PC-3 (cell line): Measurements from ENCODE around the gene RBBP5. TPM values are rescaled to one million over a fixed set of nuclear protein-coding genes. Genes with fewer than 3 reads are reported as not detected.

Source experiments
- ATAC-seq: fragments of 200-7000 bp; cut with Tn5 transposase; 2 replicates; pipeline ENCODE4 v1.9.1; 2020; ENCODE audit warnings: mild to moderate bottlenecking, moderate library complexity
- BruUV-seq: library from RNA; stranded (reverse); fragments of 400-500 nt; replicated peaks from 2 replicates; lab custom pipeline; 2021; lab: Mats Ljungman, UMichigan
- CTCF ChIA-PET: fragments of 300-600 bp; sonication (Branson Sonifier 250); formaldehyde crosslinking; loops from one replicate; lab custom pipeline; 2022; ENCODE audit warnings: antibody characterized with exemption; lab: Charles Lee
- POLR2A ChIA-PET: fragments of 300-600 bp; sonication (Branson Sonifier 250); formaldehyde crosslinking; loops from one replicate; lab custom pipeline; 2022; ENCODE audit warnings: antibody characterized with exemption; ENCODE audit not compliant: unreplicated experiment; lab: Charles Lee
- DNase-seq: peaks from one replicate; pipeline ENCODE4 v3.0.0-alpha.2; 2015
- H2AFZ ChIP-seq: fragments of 300-600 bp; sonication (generic); 2 replicates; pipeline ENCODE4 v1.6.0; 2016; ENCODE audit warnings: antibody characterized with exemption, low read length
- H3F3A ChIP-seq: fragments of 300-600 bp; sonication (generic); one replicate; pipeline ENCODE4 v1.6.0; 2017; ENCODE audit warnings: antibody characterized with exemption, low read length, control low read depth, mild to moderate bottlenecking; ENCODE audit not compliant: unreplicated experiment
- H3K27ac ChIP-seq: fragments of 300-600 bp; sonication (generic); 2 replicates; pipeline ENCODE4 v1.5.1; 2016; ENCODE audit warnings: mild to moderate bottlenecking, low read length
- H3K27me3 ChIP-seq: fragments of 300-600 bp; sonication (generic); 2 replicates; pipeline ENCODE4 v1.6.1; 2016; ENCODE audit warnings: low read length, mixed read lengths
- H3K36me3 ChIP-seq: fragments of 300-600 bp; sonication (generic); 2 replicates; pipeline ENCODE4 v1.6.1; 2016; ENCODE audit warnings: low read depth, mixed run types, low read length, mixed read lengths
- H3K4me1 ChIP-seq: fragments of 300-600 bp; sonication (generic); 2 replicates; pipeline ENCODE4 v1.5.1; 2016; ENCODE audit warnings: low read length; ENCODE audit not compliant: insufficient read depth
- H3K4me2 ChIP-seq: fragments of 300-600 bp; sonication (generic); 2 replicates; pipeline ENCODE4 v1.6.0; 2016; ENCODE audit warnings: low read length
- H3K4me3 ChIP-seq: fragments of 300-600 bp; sonication (generic); 2 replicates; pipeline ENCODE4 v1.5.1; 2016; ENCODE audit warnings: mild to moderate bottlenecking, low read length, mixed read lengths
- H3K79me2 ChIP-seq: fragments of 300-600 bp; sonication (generic); 2 replicates; pipeline ENCODE4 v1.6.1; 2017; ENCODE audit warnings: low read length, mixed read lengths
- H3K9ac ChIP-seq: fragments of 300-600 bp; sonication (generic); 2 replicates; pipeline ENCODE4 v1.6.0; 2016; ENCODE audit warnings: mild to moderate bottlenecking, low read length
- H3K9me2 ChIP-seq: fragments of 300-600 bp; sonication (generic); replicated peaks from 2 replicates; pipeline ENCODE4 v1.6.1; 2016; ENCODE audit warnings: mixed run types, low read length, mixed read lengths
- H3K9me3 ChIP-seq: fragments of 300-600 bp; sonication (generic); 2 replicates; pipeline ENCODE4 v1.6.1; 2016; ENCODE audit warnings: low read length, mixed read lengths
- H4K20me1 ChIP-seq: fragments of 300-600 bp; sonication (generic); 2 replicates; pipeline ENCODE4 v1.6.1; 2016; ENCODE audit warnings: low read length, mixed read lengths
- CTCF ChIP-seq: fragments of 300-600 bp; sonication (generic); conservative IDR thresholded peaks from 2 replicates; pipeline ENCODE4 v1.5.1; 2017; ENCODE audit warnings: antibody characterized with exemption, low read depth, mild to moderate bottlenecking, low read length
- EZH2 ChIP-seq: fragments of 300-600 bp; sonication (generic); IDR thresholded peaks from one replicate; pipeline ENCODE4 v1.6.1; 2017; ENCODE audit warnings: antibody characterized with exemption, mild to moderate bottlenecking, low read length; ENCODE audit not compliant: unreplicated experiment
- EZH2phosphoT487 ChIP-seq: fragments of 300-600 bp; sonication (generic); IDR thresholded peaks from 2 replicates; pipeline ENCODE4 v1.6.1; 2018; ENCODE audit warnings: mild to moderate bottlenecking, antibody characterized with exemption, low read length, borderline replicate concordance
- intact Hi-C: fragments of 100-400 bp; cut with micrococcal nuclease; formaldehyde crosslinking; loops from 2 replicates; pipeline ENCODE4 v1.9.0; 2023
- total RNA-seq: library from RNA; depleted of rRNA; stranded (reverse); fragments of >200 nt; gene quantifications from 2 replicates; pipeline ENCODE4 v1.2.3, GENCODE V29; 2014

Gene RBBP5
- total RNA-seq, 1 experiment from 2014 or later: 41.7 TPM

- peaks cover 23% of the 10 kb centered on the region for H3K4me1 ChIP-seq
- no peaks in the 10 kb centered on the region for H3K27me3 ChIP-seq
- H3K4me3 ChIP-seq: no peak overlapping the region
- H4K20me1 ChIP-seq: no peaks in the 10 kb centered on the region
- intact Hi-C loops: no loop called here
- DNase-seq: no peak
- no TSS peak for BruUV-seq
- POLR2A ChIA-PET: no interaction called here
- H3K4me2 ChIP-seq: no peak overlapping the region
- no peak overlapping the region for H2AFZ ChIP-seq
- peaks cover 4% of the 10 kb centered on the region; the same call in 1 of the 2 replicates for H3K36me3 ChIP-seq
- H3K9me3 ChIP-seq: no peaks in the 10 kb centered on the region
- H3K9me2 ChIP-seq: no peaks in the 10 kb centered on the region
- CTCF ChIA-PET: interaction anchor here (0.7 kb wide), 1 partner anchor 86 kb away, joined by 5 read pairs; no protein-coding TSS in a partner anchor
- H3F3A ChIP-seq: peaks cover 5% of the 10 kb centered on the region
- peaks cover 12% of the 10 kb centered on the region; the same call in 1 of the 2 replicates for H3K79me2 ChIP-seq
- H3K9ac ChIP-seq: no peak overlapping the region
- TF ChIP-seq EZH2phosphoT487 (no peak), EZH2 (no peak), CTCF (no peak)
- no peak for ATAC-seq
- no peak overlapping the region for H3K27ac ChIP-seq
These were observed 48.9 kb upstream of the RBBP5 start for GRCh38 chr1:205170532-205171269.

GRCh38 chr1:205169248-205169647 lies 47.5 kb upstream of the RBBP5 start:
- TSS peak; percentile 38 for BruUV-seq
- no peaks in the 10 kb centered on the region for H3F3A ChIP-seq
- intact Hi-C loops: no loop called here
- no peaks in the 10 kb centered on the region for H4K20me1 ChIP-seq
- POLR2A ChIA-PET: no interaction called here
- no peak overlapping the region for H3K4me3 ChIP-seq
- H3K9me2 ChIP-seq: no peaks in the 10 kb centered on the region
- no peaks in the 10 kb centered on the region for H3K9me3 ChIP-seq
- no peak overlapping the region for H3K4me2 ChIP-seq
- peaks cover 15% of the 10 kb centered on the region for H3K4me1 ChIP-seq
- DNase-seq: no peak
- no peak overlapping the region for H3K9ac ChIP-seq
- H3K79me2 ChIP-seq: peaks cover 12% of the 10 kb centered on the region; the same call in 1 of the 2 replicates
- no peak overlapping the region for H3K27ac ChIP-seq
- H2AFZ ChIP-seq: no peak overlapping the region
- peaks cover 4% of the 10 kb centered on the region; the same call in 1 of the 2 replicates for H3K36me3 ChIP-seq
- no peaks in the 10 kb centered on the region for H3K27me3 ChIP-seq
- CTCF ChIA-PET: no interaction called here
- ATAC-seq: no peak
- TF ChIP-seq EZH2: no peak
- no peak for TF ChIP-seq CTCF
- TF ChIP-seq EZH2phosphoT487: no peak

GRCh38 chr1:205168291-205168690 lies 46.5 kb upstream of the RBBP5 start:
- no peak overlapping the region for H3K27ac ChIP-seq
- ChIA-PET POLR2A (no interaction called here), CTCF (no interaction called here)
- no TSS peak for BruUV-seq
- intact Hi-C loops: no loop called here
- no peak overlapping the region for H2AFZ ChIP-seq
- 0 out of 2 replicates have a peak, but pooled peaks cover 5% of the 10 kb centered on the region for H3K79me2 ChIP-seq
- TF ChIP-seq EZH2phosphoT487 (no peak), CTCF (no peak), EZH2 (no peak)
- H3K4me3 ChIP-seq: no peak overlapping the region
- H3K36me3 ChIP-seq: peaks cover 12% of the 10 kb centered on the region; the same call in 1 of the 2 replicates
- H3K4me1 ChIP-seq: peaks cover 11% of the 10 kb centered on the region
- H3K9ac ChIP-seq: no peak overlapping the region
- no peaks in the 10 kb centered on the region for H3F3A ChIP-seq
- no peaks in the 10 kb centered on the region for H3K27me3 ChIP-seq
- no peaks in the 10 kb centered on the region for H3K9me2 ChIP-seq
- H4K20me1 ChIP-seq: no peaks in the 10 kb centered on the region
- no peaks in the 10 kb centered on the region for H3K9me3 ChIP-seq
- no peak overlapping the region for H3K4me2 ChIP-seq
- ATAC-seq (no peak), DNase-seq (no peak)
